Right ventricle myocardium inferior (tissue), 1 donor: ENCODE measurements around the gene FAM98C. TPM values are rescaled to one million over a fixed set of nuclear protein-coding genes. Genes with fewer than 3 reads are reported as not detected.
"Not testable (repeated sequence)": the region's sequence is repeated elsewhere in the genome, so short reads cannot be mapped to it uniquely, and the experiment has no call there.

Experiments
- ATAC-seq: fragments of 200-7000 bp; cut with Tn5 transposase; one replicate; pipeline ENCODE4 v1.9.1; 2020; ENCODE audit warnings: mild to moderate bottlenecking, moderate library complexity
- DNase-seq: peaks from one replicate; pipeline ENCODE4 v3.0.0; 2021; ENCODE audit errors: missing footprints
- intact Hi-C: fragments of 100-400 bp; cut with DNase I; formaldehyde crosslinking; loops from one replicate; pipeline ENCODE4 v1.11.0; 2022
- long read RNA-seq: library from polyadenylated mRNA; unstranded; transcript quantifications from one replicate; pipeline ENCODE4 v2.0.0, GENCODE V29; 2021
- total RNA-seq: library from RNA; stranded (reverse); fragmentation: NEBNext Ultra II Directional; extraction: Animal tissue kit (Norgen Biotek cat#: 25700); gene quantifications from one replicate; pipeline ENCODE4 v1.2.1, GENCODE V29; 2021
- donor health status: DM: no; HTN: yes; CAD: no; lungs with severe emphysema.

FAM98C gene
- 15.1 TPM for total RNA-seq
- long read RNA-seq, transcript FAM98C-201 (8 exons, 1,271 nt): major isoform, 6 of 6 reads
- long read RNA-seq, partial matches to known transcripts: 0 of 6 reads
- long read RNA-seq, other reads (novel, unspliced or antisense): 0 of 6 reads

- intact Hi-C loops: loop anchor here (2.0 kb wide), 3 partner anchors 28 to 528 kb away; partner anchors contain the start of genes MRPS12, PSMD8 and SARS2
- peak; percentile 98 for DNase-seq
- peak; percentile 99 for ATAC-seq
These were observed at the start of gene FAM98C for GRCh38 chr19:38402967-38403674. Gene FAM98C (plus strand): TSS chr19:38403093. CDS start chr19:38403154, 61 bp downstream.

GRCh38 chr19:38355728-38356725, 46.9 kb upstream of the FAM98C start:
- no peak for ATAC-seq
- DNase-seq: no peak

GRCh38 chr19:38358071-38358470, 44.8 kb upstream of the FAM98C start:
- DNase-seq (no peak), ATAC-seq (no peak)
- intact Hi-C loops: no loop called here

More at GRCh38 chr19:38355728-38356725, 46.9 kb upstream of the FAM98C start:
- intact Hi-C loops: no loop called here

- DNase-seq (no peak), ATAC-seq (no peak)
- intact Hi-C loops: no loop called here
These were observed 43.5 kb upstream of the FAM98C start for GRCh38 chr19:38359242-38360021.

GRCh38 chr19:38360351-38360750, 42.5 kb upstream of the FAM98C start:
- intact Hi-C loops: no loop called here
- ATAC-seq (no peak), DNase-seq (no peak)

GRCh38 chr19:38360839-38361631, 41.9 kb upstream of the FAM98C start:
- intact Hi-C loops: no loop called here
- ATAC-seq (peak; percentile 15), DNase-seq (no peak)

GRCh38 chr19:38361633-38362075, 41.2 kb upstream of the FAM98C start:
- DNase-seq (peak; percentile 86), ATAC-seq (peak; percentile 91)
- intact Hi-C loops: no loop called here

- intact Hi-C loops: no loop called here
- ATAC-seq (peak; percentile 74), DNase-seq (peak; percentile 90)
These were observed 40.6 kb upstream of the FAM98C start for GRCh38 chr19:38362076-38362945.

- ATAC-seq, intact Hi-C loops, DNase-seq: not testable (repeated sequence)
These were observed 39.8 kb upstream of the FAM98C start for GRCh38 chr19:38362946-38363688.

- ATAC-seq: no peak
- no peak for DNase-seq
- intact Hi-C loops: no loop called here
These were observed 35.9 kb upstream of the FAM98C start for GRCh38 chr19:38367041-38367440.

GRCh38 chr19:38369584-38369983, 33.3 kb upstream of the FAM98C start:
- DNase-seq: no peak
- no peak for ATAC-seq
- intact Hi-C loops: no loop called here

- intact Hi-C loops: no loop called here
- DNase-seq (no peak), ATAC-seq (no peak)
These were observed 32.6 kb upstream of the FAM98C start for GRCh38 chr19:38370299-38370698.

- DNase-seq (no peak), ATAC-seq (no peak)
- intact Hi-C loops: no loop called here
These were observed 31.8 kb upstream of the FAM98C start for GRCh38 chr19:38371081-38371480.

GRCh38 chr19:38373907-38374331, 29.0 kb upstream of the FAM98C start:
- DNase-seq: no peak
- intact Hi-C loops: loop anchor here (1.0 to 2.0 kb wide), 2 partner anchors 29 to 39 kb away; partner anchors contain the start of genes CATSPERG and FAM98C

GRCh38 chr19:38374332-38375097, 28.4 kb upstream of the FAM98C start, which contains the start of gene PSMD8:
Gene PSMD8 (plus strand): TSS chr19:38374571. CDS start chr19:38374602, 31 bp downstream.
- ATAC-seq: peak; percentile 99
- intact Hi-C loops: loop anchor here (1.0 to 2.0 kb wide), 2 partner anchors 28 to 39 kb away; partner anchors contain the start of genes CATSPERG and FAM98C
- peak; percentile 100 for DNase-seq

More at GRCh38 chr19:38373907-38374331, 29.0 kb upstream of the FAM98C start:
- ATAC-seq: no peak
